NB4 (cell line): ENCODE measurements around the gene TRIM62.

Experiments used
- DNase-seq: peaks from one replicate; pipeline ENCODE4 v3.0.0; 2010; ENCODE audit warnings: low read depth
- H3K4me3 ChIP-seq: one replicate; pipeline ENCODE4 v1.5.1; 2011; ENCODE audit warnings: mild to moderate bottlenecking, low read depth, low read length, moderate library complexity
- MYC ChIP-seq: IDR thresholded peaks from 2 replicates; pipeline ENCODE4 v1.6.1; 2011; ENCODE audit warnings: low read depth, low read length
- POLR2A ChIP-seq: IDR thresholded peaks from 2 replicates; pipeline ENCODE4 v1.6.1; 2011; ENCODE audit warnings: mild to moderate bottlenecking; ENCODE audit not compliant: insufficient read length; ENCODE audit errors: extremely low read depth
- TF ChIP-seq, protein P1 (sequence below): IDR thresholded peaks from 2 replicates; pipeline ENCODE4 v1.6.1; 2011; ENCODE audit warnings: low read depth, low read length
- TF ChIP-seq, protein P2 (sequence below): IDR thresholded peaks from one replicate; pipeline ENCODE4 v1.5.1; 2012; ENCODE audit warnings: low read depth, low read length

TRIM62 gene

DNA sequence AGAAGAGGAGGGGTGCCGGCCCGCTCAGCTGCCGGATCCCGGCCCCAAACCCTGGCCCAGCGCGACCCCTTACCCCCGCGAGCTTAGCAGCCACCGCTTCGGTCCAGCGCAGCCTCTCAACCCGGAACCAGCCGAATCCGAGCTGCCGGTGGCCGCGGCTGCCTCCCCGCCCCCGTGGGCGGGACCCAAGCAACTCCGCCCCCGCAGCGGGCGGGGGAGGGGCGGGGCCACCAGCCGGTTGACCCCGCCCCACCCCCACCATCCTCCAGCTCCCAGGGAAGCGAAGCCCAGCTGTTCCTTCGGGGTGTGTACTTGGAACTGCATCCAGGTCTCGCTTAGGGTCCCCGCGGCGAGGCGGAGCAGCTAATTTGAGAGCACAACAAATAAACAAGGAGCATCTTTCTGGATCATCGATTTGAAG lies at the start of gene TRIM62:
TSS of gene TRIM62 (minus strand) at position 123 of the 421 bp plus-strand sequence. CDS start 611 bp downstream, outside the sequence.
- peak; percentile 36 for TF ChIP-seq POLR2A
- TF ChIP-seq, protein P1, sequence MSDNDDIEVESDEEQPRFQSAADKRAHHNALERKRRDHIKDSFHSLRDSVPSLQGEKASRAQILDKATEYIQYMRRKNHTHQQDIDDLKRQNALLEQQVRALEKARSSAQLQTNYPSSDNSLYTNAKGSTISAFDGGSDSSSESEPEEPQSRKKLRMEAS = no peak
- H3K4me3 ChIP-seq = peak within 1 kb of the TSS; percentile 57
- DNase-seq = peak; percentile 77

- DNase-seq = no peak
- TF ChIP-seq MYC (no peak), POLR2A (no peak)
- TF ChIP-seq, protein P2, sequence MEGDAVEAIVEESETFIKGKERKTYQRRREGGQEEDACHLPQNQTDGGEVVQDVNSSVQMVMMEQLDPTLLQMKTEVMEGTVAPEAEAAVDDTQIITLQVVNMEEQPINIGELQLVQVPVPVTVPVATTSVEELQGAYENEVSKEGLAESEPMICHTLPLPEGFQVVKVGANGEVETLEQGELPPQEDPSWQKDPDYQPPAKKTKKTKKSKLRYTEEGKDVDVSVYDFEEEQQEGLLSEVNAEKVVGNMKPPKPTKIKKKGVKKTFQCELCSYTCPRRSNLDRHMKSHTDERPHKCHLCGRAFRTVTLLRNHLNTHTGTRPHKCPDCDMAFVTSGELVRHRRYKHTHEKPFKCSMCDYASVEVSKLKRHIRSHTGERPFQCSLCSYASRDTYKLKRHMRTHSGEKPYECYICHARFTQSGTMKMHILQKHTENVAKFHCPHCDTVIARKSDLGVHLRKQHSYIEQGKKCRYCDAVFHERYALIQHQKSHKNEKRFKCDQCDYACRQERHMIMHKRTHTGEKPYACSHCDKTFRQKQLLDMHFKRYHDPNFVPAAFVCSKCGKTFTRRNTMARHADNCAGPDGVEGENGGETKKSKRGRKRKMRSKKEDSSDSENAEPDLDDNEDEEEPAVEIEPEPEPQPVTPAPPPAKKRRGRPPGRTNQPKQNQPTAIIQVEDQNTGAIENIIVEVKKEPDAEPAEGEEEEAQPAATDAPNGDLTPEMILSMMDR = no peak
- TF ChIP-seq, protein P1 = no peak
- H3K4me3 ChIP-seq = no peak overlapping the region
Measured at GRCh38 chr1:33231166-33231565, 49.3 kb upstream of the TRIM62 start.

- no peak overlapping the region for H3K4me3 ChIP-seq
Measured at GRCh38 chr1:33228935-33229487, 47.2 kb upstream of the TRIM62 start.

DNA sequence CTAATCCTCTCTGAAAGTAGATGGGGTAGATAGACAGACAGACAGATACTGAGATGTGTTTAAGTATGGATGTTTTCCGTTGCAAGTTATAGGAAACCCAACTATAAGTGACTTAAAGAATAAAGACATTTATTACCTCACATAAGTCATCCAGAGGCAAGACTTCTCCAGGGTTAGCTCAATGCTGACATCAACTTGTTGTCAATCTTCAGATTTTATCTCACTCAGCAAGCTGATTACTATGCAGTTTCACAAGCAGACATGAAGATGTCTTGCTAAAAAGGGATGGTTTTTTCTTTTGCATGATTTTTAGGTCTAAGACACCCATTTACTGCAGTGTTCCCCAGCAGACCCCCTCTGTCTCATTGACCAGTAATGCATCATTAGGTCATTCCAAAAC lies 43.7 kb upstream of the TRIM62 start:
- H3K4me3 ChIP-seq = no peak overlapping the region
- DNase-seq = no peak

More at GRCh38 chr1:33228935-33229487, 47.2 kb upstream of the TRIM62 start:
- TF ChIP-seq, protein P1 = no peak
- TF ChIP-seq, protein P2 = no peak
- TF ChIP-seq POLR2A = no peak
- DNase-seq = no peak

GRCh38 chr1:33224166-33224707 lies 42.4 kb upstream of the TRIM62 start:
- DNase-seq = no peak
- H3K4me3 ChIP-seq = no peak overlapping the region
- TF ChIP-seq POLR2A = no peak
- TF ChIP-seq MYC = no peak
- TF ChIP-seq, protein P2 = no peak

More for the DNA sequence above, 43.7 kb upstream of the TRIM62 start:
- TF ChIP-seq, protein P1 = no peak
- TF ChIP-seq, protein P2 = no peak
- TF ChIP-seq POLR2A (no peak), MYC (no peak)

DNA sequence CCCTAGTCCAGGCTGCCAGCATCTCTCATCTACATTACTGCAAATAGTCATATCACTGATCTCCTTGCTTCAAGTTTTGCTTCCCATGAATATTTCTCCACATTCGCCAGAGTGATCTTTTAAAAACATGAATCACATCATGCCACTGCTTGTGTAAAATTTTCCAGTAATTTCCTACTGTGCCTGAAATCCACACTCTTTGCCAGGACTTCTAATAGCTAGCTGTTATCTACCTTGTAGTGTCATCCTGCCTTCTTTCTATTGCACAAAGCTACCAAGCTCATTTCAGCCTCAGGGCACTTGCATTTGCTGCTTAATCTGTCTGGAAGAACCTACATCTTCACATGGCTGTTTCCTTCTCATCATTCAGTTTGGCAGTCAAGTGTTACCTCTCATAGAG lies 40.5 kb upstream of the TRIM62 start:
- TF ChIP-seq, protein P1 = no peak
- TF ChIP-seq, protein P2 = no peak
- no peak for TF ChIP-seq MYC
- no peak for TF ChIP-seq POLR2A
- DNase-seq = no peak

More for the DNA sequence above, 40.5 kb upstream of the TRIM62 start:
- H3K4me3 ChIP-seq = no peak overlapping the region
